Germinal center (tissue), 1 donor: ENCODE measurements around the gene ERCC8.

Experiments used
- DNase-seq: peaks from one replicate; pipeline ENCODE4 v3.0.0; 2012; ENCODE audit warnings: mixed read lengths, low spot score

Gene ERCC8

GRCh38 chr5:60835554-60835953, 109.3 kb downstream of the ERCC8 start:
- no peak for DNase-seq

- no peak for DNase-seq
Observed at GRCh38 chr5:60833520-60833919, 111.3 kb downstream of the ERCC8 start.

GRCh38 chr5:60830581-60831127, 114.2 kb downstream of the ERCC8 start:
- DNase-seq: no peak

- DNase-seq: no peak
Observed at GRCh38 chr5:60829490-60830266, 115.2 kb downstream of the ERCC8 start.

GRCh38 chr5:60827201-60827600, 117.7 kb downstream of the ERCC8 start:
- no peak for DNase-seq

- DNase-seq: no peak
Observed at GRCh38 chr5:60826653-60827052, 118.2 kb downstream of the ERCC8 start.
